NCI-H146 treated with DMSO at 0.1 percent for 48 hours (cell line): ENCODE measurements around the gene KIF1A.

ENCODE experiments used
- DNase-seq: peaks from one replicate; lab custom pipeline; 2025; ENCODE audit not compliant: unreplicated experiment; lab: John Stamatoyannopoulos, UW

The KIF1A gene

DNA sequence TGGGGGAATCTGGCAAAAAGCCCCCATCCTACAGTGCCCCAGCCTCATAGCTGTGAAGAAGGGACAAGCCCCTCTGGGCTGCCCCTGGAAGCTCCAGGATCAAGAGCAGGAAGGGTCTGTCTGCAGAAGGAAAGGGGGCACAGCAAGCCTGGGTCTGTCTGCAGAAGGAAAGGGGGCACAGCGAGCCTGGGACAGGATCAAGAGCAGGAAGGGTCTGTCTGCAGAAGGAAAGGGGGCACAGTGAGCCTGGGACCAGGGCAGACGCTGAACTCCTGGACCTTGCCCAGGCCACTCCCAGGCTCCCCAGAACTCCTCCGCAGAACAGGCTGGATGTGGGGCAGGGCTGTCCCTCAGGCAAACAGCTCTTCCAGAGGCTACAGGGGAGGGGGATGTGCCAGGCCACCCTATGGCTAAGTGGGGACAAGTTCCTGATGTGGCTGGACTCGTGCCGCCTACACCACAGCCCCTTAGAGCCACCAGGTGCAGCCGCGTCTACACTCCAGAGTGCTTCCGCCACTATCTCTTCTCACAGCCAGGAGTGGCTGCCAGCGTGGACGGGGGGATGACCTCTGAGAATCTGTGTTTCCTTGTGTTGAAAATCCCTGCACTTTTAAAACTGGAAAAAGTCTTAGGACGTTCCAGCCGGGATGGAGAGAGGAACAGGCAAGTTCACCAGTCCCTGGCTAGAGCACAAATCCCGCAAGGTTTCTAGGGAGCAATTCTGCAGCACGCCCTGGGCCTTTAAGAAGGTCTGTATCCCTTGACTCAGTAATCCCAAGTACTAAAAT is 20.8 kb downstream of the KIF1A start:
- DNase-seq = no peak

DNA sequence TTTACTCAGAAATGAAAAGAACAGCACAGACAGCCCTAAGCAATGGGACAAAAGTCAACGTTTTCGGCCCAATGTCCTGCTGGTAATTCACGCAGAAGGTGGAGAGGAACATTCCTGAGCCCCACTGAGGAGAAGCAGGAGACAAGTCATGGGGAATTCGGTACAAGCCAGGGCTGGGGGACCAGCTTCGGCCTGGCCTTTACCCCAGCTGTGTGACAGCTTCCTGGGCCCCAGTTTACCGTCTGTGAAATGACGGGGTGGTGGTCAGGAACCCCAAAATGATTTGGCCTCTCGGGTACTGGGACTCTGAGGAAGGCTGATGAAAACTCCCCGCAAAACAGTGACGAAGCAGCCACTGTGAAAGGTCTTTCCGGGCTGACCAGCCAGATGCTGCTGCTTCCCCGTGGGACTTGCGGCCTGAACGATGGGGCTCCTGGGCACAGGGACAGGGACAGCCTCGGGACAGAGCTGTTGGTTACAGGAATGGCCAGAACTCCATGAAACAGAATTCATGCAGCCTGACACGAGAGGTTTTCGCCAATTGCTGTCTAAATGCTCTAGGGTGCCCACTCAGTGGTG is 21.6 kb downstream of the KIF1A start:
- DNase-seq = no peak

DNA sequence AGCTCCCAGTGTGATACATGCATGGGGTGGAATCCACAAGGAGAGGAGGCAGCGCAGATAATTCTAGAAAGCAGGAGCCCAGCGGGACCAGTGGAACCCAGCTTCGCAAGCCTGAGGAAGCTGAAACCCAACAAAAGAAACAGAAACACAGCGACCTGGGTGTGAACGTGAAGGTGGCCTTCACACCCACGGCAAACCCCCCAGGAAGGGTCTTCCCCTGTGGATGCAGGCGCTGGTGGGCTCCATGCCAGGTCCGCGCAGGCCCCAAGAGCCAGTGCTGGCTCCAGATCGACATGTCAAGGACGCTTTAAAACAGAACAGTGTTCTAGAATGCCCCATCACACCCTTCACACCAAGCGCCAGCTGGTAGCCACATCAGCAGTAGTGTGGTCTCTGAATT is 22.1 kb downstream of the KIF1A start:
- DNase-seq = no peak

DNA sequence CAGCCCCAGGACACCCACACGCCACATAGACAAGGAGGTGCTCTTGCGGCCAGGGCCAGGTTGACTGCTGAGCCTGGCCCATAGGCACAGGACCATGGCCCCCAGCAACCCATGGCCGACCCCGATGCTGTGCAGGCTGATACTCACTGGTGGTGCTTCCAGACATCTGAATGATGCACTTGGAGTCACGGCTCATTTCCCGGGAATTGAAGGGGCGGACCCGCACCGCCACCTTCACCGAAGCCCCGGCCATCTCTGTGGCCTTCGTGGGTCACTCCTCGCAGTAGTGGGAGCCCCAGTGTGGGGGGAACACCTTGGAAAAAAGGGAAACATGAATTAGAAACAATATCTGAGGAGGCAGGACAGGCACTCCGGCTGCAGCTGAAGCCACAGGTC is 22.5 kb downstream of the KIF1A start:
- DNase-seq = no peak

- DNase-seq = no peak
These were observed 23.2 kb downstream of the KIF1A start for GRCh38 chr2:240796543-240797499.

- DNase-seq = no peak
These were observed 24.0 kb downstream of the KIF1A start for GRCh38 chr2:240795916-240796510.

- DNase-seq = no peak
These were observed 24.6 kb downstream of the KIF1A start for GRCh38 chr2:240795454-240795853.

DNA sequence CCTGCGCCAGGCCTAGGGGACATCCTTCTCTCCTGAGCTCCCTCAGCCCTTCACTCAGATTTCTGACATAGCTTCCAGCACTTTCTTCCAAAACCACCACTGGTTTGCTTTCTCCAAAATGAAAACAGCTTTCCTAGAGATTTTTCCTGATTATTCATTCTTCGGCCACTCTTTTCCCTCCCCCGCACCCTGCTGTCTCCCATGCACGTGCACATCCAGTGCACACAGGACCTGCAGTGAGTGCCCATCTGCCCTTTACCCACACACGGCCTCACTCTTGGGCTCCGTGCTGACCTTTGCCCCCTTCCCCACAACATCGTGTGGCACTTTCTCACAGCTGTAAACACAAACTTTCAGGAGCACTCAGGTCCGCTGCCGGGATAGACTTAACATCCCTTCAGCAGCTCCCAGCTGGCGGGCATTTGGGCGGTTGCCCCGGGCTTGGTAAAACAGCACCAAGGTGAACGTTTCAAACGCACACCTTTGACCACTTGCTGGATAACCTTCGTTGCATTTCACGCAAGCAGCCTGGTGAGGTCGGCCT is 25.8 kb downstream of the KIF1A start:
- no peak for DNase-seq

- no peak for DNase-seq
These were observed 26.5 kb downstream of the KIF1A start for GRCh38 chr2:240793313-240794177.

GRCh38 chr2:240792629-240793312 is 27.2 kb downstream of the KIF1A start:
- no peak for DNase-seq

DNA sequence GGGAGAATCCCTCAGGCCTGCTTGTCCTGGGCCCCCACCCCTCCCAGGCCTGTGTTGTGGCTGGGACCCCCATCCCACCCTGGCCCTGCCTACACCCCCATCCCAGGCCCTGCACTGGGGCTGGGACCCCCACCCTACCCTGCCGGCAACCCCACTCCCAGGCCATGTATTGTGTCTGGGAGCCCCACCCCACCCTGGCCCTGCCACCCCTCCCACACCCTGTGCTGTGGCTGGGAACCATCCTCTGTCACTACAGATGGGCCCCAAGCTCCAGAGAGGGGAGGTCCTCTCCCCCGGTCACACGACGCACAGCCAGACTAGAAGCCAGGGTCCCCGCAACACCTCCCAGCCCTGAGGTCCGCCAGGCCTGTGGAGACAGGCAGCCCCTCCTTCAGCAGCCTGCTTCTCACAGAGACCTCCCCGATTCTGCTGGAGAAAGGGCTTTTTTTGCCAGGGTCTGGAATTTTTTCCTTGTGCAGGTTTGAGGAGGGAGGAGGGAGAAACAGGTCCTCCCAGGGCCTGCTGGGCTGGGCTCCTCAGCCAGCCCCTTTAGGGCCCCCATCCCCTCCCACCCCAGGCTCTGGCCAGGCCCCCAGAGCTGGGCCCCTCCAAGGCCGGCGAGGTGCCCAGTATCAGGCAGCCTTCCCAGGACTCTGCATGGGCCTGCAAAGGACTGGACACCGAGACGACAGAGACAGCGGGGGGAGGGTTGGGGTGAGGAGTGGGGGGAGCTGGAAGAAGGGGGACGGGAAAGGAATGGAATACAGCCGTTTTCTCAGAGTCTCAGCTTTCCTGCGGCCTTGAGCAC is 28.0 kb downstream of the KIF1A start:
- DNase-seq = no peak

- DNase-seq = no peak
These were observed 28.7 kb downstream of the KIF1A start for GRCh38 chr2:240791221-240791800.

DNA sequence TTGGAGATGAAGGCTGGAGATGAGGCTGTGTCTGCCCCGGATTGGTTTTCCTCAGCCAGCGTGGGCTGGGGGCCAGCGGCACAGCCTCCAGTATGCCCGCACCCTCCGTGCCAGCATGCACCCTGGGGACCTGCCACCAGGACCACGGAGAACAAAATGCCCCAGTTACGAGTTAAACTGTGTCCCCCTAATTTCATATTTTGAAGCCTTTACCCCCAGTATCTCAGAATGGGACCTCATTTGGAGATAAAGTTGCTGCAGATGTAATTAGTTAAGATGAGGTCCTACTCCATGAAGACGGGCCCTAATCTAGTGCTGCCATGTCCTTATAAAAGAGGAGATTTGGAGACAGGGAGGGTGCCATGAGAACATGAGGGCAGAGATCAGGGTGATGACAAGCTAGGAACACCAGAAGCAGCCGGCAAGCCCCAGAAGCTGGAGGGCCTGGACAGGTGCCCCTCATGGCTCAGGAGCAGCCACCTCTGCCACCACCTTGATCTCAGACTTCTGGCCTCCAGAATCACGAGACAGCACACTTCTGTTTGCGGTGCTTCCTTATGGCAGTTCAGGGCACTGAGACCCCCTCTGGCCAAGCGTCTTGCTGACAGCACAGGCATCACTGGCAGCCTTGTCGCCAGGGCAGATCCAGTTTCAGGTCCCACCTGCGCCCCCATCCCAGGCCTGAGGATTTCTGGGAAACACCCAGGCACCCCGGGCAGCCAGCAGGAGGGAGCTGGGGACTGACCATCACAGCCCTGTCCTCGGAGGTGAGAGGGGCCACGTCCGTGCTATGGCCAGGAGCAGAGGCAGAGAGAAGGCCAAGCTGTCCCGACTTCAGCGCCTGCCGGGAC is 29.4 kb downstream of the KIF1A start:
- DNase-seq = no peak

DNA sequence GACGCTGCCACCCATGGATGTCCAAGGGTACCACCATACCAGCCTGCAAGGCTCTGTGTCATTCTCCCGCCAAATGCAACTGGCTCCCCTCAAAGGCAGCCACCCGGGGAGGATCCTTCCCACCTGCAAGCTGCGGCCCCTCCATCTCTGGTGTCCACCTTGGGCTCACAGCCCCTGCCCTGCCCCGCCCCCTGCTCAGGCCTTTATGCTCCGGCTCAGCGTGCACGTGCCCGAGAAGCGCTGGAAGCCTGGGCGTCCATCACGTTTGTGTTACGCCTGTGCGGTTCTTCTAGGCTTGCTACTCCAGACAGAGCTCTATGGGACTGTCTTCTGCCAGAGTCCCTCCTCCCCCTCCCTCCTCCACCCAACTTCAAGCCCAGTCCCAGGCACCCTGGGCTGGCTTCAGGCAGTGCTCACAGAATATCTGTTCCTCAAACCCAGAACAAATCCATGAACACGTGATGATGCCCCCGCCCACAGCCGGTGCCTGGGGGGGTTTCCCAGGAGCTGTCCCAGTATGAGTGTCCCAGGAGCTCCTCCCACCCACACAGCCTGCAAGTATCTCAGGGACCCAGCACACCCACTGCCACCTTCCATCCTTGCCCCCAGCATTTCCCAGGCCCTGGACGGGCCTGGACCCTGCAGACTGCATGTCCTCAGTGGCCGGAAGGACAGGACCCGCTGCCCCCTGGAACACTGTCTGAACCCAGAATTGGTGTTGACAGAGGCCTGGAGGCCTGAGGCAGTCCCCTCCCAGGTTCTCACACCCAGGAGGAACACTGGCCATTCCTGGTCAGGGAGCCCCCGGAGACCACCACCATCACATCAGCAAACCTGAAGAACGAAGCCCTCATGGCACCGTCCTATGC is 30.3 kb downstream of the KIF1A start:
- no peak for DNase-seq

DNA sequence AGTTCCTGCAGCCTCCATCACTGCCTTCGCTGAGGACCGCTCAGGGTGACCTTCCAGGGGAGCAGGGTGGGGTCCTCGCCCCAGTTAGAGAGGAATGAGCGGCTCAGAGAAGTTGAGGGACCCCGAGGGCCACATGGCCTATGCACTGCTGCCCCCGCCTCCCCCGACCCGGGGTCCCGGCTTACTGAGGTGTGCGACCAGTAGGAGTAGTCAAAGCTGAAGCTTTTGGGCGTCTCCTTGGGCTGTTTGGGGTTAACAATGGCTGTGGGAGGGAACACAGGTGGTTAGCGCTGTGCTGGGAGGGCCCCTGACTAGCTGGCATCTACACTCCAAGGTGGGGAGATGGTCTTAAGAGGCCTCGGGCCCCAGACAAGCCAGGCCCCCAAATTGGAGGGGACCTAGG is 31.0 kb downstream of the KIF1A start:
- no peak for DNase-seq

DNA sequence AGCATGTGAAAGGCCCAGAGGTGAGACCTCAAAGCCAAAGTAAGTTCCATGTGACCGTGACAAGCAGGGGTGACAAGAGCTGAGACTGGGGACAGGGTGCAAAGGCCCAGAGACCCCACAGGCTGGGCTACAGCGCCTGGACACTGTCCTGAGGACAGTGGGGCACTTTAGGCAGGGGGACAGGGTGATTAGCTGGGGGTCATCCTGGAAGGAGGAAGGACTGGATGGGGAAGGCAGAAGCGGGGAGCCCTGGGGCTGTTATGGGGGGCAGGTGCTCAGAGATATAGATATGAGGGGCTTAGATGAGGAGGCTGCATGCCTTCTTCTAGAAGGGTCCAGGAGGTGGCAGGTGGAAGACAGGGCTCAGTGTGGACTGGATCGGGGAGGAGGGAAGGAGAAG is 31.5 kb downstream of the KIF1A start:
- no peak for DNase-seq
